C4-2B (cell line): ENCODE measurements around the gene MELK.

ENCODE experiments used
- CTCF ChIP-seq: fragments of 450-650 bp; conservative IDR thresholded peaks from 2 replicates; pipeline ENCODE4 v1.5.1; 2017; ENCODE audit warnings: mild to moderate bottlenecking
- ZFX ChIP-seq: fragments of 450-650 bp; IDR thresholded peaks from 2 replicates; pipeline ENCODE4 v1.6.1; 2017

GRCh38 chr9:36676778-36677485 is 104.2 kb downstream of the MELK start:
- TF ChIP-seq CTCF (no peak), ZFX (no peak)
